BE2C (cell line): ENCODE results near the gene PPP1R9A. TPM values are rescaled to one million over a fixed set of nuclear protein-coding genes. Genes with fewer than 3 reads are reported as not detected.
A peak's percentile ranks its signal among the peaks of the same experiment; 100 is the strongest.

Experiments
- DNase-seq: peaks from one replicate; pipeline ENCODE4 v3.0.0-alpha.2; 2020
- H3K27me3 ChIP-seq: fragments of 250-450 bp; sonication (Bioruptor Pico); 2 replicates; pipeline ENCODE4 v1.5.1; 2020; ENCODE audit warnings: mild to moderate bottlenecking
- H3K36me3 ChIP-seq: fragments of 250-450 bp; sonication (Bioruptor Pico); 2 replicates; pipeline ENCODE4 v1.5.1; 2020; ENCODE audit warnings: mild to moderate bottlenecking
- H3K4me1 ChIP-seq: fragments of 250-450 bp; sonication (Bioruptor Pico); 2 replicates; pipeline ENCODE4 v1.5.1; 2020
- H3K4me3 ChIP-seq: 2 replicates; pipeline ENCODE4 v1.5.1; 2011; ENCODE audit warnings: low read depth, low read length
- H3K9me3 ChIP-seq: fragments of 250-450 bp; sonication (Bioruptor Pico); 2 replicates; pipeline ENCODE4 v1.5.1; 2020
- CTCF ChIP-seq: IDR thresholded peaks from 2 replicates; pipeline ENCODE4 v1.5.1; 2012; ENCODE audit warnings: mild to moderate bottlenecking, low read depth, low read length
- polyA plus RNA-seq: library from polyadenylated mRNA; unstranded; fragments of >200 nt; gene quantifications from one replicate; pipeline ENCODE4 v1.2.1, GENCODE V29; 2012; ENCODE audit warnings: low read depth, missing spikeins; ENCODE audit not compliant: insufficient read length, insufficient read depth

Gene PPP1R9A
- 0.43 TPM for polyA plus RNA-seq

DNA sequence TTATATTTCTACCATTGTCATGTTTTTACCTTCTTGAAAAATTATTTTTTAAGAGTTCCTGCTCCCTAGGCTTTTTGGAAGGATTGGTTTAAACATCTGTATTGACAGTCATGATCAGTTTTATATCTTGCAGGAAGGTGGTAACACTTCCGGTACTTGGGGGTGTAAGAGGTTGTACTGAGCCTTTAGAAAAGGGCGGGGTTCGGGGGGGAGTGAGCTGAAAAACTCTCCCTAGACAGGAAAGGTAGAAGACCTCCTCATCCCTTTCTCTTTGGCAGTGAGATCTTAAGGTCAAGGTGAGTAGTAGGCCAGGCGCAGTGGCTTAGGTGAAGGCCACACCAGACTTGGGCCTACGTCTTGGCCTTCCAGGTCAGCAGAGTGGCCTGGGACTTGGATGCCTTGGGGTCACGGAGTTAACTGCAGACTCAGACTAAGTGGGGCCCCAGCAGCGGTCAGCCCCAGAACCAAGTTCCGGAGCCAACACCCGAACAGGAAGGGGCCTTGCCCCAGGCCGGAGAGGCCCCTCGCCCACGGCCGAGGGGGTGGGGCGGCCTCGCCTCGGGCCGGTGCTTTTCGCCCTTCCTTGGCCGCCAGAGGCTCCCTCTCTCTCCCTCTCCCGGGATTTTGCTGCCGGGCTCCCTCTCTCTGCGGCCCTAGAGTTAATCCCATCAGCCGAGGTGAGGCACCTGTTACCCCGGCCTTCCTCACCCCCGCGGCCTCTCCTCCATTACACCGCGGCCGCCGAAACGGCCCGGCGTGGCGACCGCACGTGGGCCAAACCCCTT is at the start of gene PPP1R9A:
PPP1R9A (plus strand) TSS at position 569 of the 785 bp plus-strand sequence. CDS start 2,520 bp downstream, outside the sequence.
- Histone ChIP-seq H3K36me3 (no peaks in the 10 kb centered on the region), H3K27me3 (peaks cover 46% of the 10 kb centered on the region), H3K9me3 (no peaks in the 10 kb centered on the region), H3K4me3 (peak within 1 kb of the TSS; percentile 42), H3K4me1 (no peaks in the 10 kb centered on the region)
- no peak for DNase-seq
- TF ChIP-seq CTCF: no peak

GRCh38 chr7:94871132-94871531 is 36.3 kb upstream of the PPP1R9A start:
- no peaks in the 10 kb centered on the region for H3K36me3 ChIP-seq
- no peak overlapping the region for H3K4me3 ChIP-seq
- H3K27me3 ChIP-seq: no peaks in the 10 kb centered on the region
- no peaks in the 10 kb centered on the region for H3K4me1 ChIP-seq
- no peaks in the 10 kb centered on the region for H3K9me3 ChIP-seq
- no peak for DNase-seq
- TF ChIP-seq CTCF: no peak

GRCh38 chr7:94873239-94873638 is 34.2 kb upstream of the PPP1R9A start:
- Histone ChIP-seq H3K4me1 (no peaks in the 10 kb centered on the region), H3K27me3 (no peaks in the 10 kb centered on the region), H3K9me3 (no peaks in the 10 kb centered on the region), H3K4me3 (no peak overlapping the region), H3K36me3 (no peaks in the 10 kb centered on the region)
- TF ChIP-seq CTCF: no peak
- DNase-seq: no peak

DNA sequence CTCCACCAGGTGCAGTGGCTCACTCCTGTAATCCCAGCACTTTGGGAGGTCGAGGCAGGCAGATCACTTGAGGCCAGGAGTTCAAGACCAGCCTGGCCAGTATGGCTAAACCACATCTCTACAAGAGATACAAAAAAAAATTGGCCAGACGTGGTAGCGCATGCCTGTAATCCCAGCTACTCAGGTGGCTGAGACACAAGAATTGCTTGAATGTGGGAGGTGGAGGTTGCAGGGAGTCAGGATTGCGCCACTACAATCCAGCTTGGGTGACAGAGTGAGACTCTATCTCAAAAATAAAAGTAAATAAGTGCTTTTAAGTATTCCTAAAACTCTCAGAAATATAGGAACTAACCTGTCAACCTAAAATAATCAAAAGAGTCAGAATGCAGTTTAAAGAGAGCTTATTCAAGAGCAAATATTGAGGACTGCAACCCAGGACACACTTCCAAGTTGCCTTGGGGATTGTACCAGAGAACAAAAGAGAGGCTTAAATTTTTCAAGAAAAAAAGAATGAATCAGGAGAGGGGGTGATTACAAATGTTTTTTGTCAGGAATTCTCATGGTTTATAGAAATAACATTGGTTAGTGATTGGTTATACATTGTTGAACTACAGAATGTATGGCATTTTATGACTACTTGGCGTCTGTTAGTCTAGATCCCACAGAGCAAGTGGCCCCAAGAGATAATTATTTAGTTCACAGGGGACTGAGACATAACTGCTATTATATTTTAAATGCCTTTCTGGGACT is 33.2 kb upstream of the PPP1R9A start:
- DNase-seq: no peak
- Histone ChIP-seq H3K27me3 (no peaks in the 10 kb centered on the region), H3K9me3 (no peaks in the 10 kb centered on the region), H3K36me3 (no peaks in the 10 kb centered on the region), H3K4me3 (no peak overlapping the region), H3K4me1 (no peaks in the 10 kb centered on the region)
- no peak for TF ChIP-seq CTCF

DNA sequence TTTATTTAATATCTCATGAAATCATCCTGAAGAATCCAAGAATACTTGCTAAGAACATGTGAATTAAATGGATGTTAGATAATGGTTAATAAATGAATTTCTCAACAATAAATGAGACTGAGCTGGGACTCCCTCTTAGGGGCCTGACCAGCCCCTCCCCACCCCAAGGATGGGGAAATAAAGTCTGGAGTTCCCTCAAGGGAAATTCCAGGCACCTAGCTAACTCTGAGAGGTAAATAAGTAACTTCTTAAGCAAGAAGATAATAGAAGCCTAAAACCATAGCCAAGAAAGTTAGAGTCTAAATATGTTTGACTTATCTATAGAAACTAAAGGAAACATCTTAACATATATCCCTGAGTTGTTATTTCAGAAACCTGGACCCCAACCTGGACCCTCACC is 32.2 kb upstream of the PPP1R9A start:
- H3K4me1 ChIP-seq: no peaks in the 10 kb centered on the region
- no peaks in the 10 kb centered on the region for H3K27me3 ChIP-seq
- no peaks in the 10 kb centered on the region for H3K36me3 ChIP-seq
- no peaks in the 10 kb centered on the region for H3K9me3 ChIP-seq
- no peak for TF ChIP-seq CTCF
- H3K4me3 ChIP-seq: no peak overlapping the region
- no peak for DNase-seq
